GM19455 (cell line): ENCODE results near the gene LRRC55.

Experiments
- ATAC-seq: cut with Tn5 transposase; IDR thresholded peaks from one replicate; pipeline ENCODE4 v1.9.1; 2021; ENCODE audit not compliant: unreplicated experiment

The LRRC55 gene

GRCh38 chr11:57200917-57201316, 19.2 kb downstream of the LRRC55 start:
- no peak for ATAC-seq

- no peak for ATAC-seq
These were observed 20.5 kb downstream of the LRRC55 start for GRCh38 chr11:57202281-57202680.

- ATAC-seq = no peak
These were observed 21.6 kb downstream of the LRRC55 start for GRCh38 chr11:57203359-57203758.

- no peak for ATAC-seq
These were observed 22.2 kb downstream of the LRRC55 start for GRCh38 chr11:57203882-57204480.

- no peak for ATAC-seq
These were observed 23.4 kb downstream of the LRRC55 start for GRCh38 chr11:57205041-57205641.

DNA sequence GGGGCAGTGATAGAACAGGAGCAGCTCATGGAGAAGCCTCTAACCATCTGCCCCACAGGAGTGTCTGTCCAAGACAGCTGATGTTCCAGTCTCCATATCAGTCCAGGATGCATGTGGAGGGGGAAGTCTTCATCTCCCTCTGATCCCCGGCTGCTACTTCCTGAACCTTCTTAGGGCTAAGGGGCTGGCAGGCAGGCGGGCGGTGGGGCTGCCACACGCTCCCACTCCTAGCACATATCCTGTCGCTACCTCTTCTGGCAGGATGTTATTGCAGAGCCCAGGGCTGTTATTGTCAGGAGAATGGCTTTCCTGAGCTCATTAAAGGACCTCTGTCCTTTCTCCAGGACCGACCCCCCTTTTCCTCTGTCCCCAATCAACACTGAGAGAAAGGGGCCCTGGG, 25.4 kb downstream of the LRRC55 start:
- no peak for ATAC-seq

DNA sequence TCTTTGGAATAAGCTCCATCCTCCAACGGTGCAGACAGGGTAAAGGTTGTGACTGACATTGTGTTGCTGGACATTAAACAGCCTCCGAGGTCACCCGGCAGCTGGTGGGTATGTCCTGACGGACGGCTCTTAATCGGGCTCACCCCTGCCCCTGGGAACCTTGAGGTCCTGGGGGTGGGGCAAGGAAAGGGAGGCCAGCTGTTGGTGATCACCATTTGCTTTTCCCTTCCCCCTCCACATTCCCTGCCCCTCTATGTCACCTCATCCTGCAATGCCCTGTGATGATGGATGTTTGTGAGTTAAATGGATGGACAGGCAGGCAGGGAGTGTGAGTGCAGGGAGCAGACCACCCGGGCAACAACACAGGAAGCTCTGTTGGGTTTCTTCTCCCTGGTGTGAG, 29.0 kb downstream of the LRRC55 start:
- no peak for ATAC-seq

DNA sequence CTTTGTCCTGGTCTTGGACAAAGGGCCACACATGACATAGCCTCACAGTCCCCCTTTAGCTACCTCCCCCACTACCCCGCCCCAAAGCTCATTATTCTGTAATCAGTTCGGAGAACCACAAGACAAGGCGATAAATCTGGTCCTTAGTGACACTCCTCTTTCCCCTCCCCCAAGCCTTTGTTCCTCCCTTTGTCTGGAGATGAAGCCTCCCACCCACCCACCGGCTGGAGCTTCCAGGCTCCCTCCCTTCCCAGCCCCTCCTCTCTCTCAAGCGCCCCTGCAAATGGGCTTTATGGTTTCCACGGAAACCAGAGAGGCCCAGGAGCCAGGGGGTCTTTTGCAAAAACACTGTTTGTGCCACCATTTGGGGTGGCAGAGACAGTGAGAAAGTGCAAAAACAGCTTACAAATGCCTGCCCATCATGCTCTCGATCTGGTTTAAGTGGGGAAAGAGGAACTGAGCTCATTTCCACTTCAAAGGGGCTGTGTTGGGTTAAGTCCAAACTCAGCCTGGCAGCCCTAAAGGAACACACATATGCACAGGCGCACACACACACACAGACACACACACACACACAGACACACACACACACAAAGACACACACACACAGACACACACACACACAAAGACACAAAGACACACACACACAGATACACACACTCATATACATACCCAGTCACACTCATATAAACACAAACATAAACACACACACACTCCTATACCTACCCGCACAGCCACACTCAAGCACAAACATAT, 31.8 kb downstream of the LRRC55 start:
- ATAC-seq = no peak

GRCh38 chr11:57214098-57214417, 32.3 kb downstream of the LRRC55 start:
- ATAC-seq = no peak

GRCh38 chr11:57214494-57214893, 32.7 kb downstream of the LRRC55 start:
- no peak for ATAC-seq

DNA sequence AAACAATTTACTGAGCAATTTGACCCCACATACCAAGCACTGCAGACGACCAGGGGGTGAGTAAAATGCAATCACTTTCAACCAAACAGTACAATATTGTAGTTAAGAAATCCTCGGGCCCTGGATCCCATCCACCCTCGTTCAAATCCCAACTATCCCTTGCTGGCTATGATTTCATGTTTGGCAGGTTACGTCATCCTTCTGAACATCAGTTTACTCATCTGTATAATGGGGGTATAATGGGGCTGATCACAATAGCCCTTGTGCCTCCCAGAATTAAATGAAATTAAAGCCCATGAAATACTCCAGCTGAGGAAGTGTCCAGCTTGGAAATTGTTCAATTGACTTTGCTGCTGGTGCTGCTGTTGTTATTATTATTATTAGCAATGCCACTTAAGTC, 34.7 kb downstream of the LRRC55 start:
- ATAC-seq = no peak

GRCh38 chr11:57217053-57217452, 35.3 kb downstream of the LRRC55 start:
- no peak for ATAC-seq

- no peak for ATAC-seq
These were observed 37.4 kb downstream of the LRRC55 start for GRCh38 chr11:57219021-57219627.

DNA sequence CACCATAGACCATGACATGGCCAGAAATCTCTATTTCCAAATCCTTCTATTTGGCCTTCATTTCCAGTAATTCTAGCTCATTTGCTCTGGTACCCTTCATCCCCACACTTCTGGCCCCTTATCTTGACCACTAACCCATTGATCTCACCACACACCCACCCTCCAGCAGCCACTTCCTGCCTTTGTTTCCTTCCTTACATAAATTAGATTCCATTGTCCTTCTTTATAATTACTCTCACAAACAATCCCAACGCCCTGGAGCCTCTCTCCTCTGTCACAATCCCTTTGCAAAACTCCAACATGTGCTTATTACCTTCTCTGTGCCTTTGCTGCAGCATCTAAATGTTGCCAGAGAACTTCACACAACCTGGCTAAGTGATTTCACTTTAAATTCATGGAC, 40.5 kb downstream of the LRRC55 start:
- no peak for ATAC-seq

GRCh38 chr11:57223601-57224000, 41.8 kb downstream of the LRRC55 start:
- ATAC-seq = no peak

DNA sequence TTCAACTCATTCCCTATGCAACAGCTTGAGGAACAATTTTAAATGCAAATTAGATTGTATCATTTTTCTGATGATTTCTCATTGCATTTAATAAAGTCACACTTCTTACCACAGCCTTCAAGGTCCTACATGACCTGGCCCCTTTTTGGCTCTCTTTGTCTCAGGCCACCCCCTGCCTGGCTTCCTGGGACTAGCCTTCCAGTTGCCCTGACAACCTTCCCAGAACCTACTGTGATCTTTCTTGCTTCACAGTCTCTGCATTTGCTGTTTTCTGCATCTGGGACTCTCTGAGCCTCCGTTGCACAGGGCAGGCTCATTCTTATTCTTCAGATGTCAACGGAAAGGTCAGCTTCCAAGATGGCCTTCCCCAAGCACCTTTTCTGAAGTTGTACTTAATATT, 42.4 kb downstream of the LRRC55 start:
- no peak for ATAC-seq

GRCh38 chr11:57224537-57224936, 42.8 kb downstream of the LRRC55 start:
- no peak for ATAC-seq

DNA sequence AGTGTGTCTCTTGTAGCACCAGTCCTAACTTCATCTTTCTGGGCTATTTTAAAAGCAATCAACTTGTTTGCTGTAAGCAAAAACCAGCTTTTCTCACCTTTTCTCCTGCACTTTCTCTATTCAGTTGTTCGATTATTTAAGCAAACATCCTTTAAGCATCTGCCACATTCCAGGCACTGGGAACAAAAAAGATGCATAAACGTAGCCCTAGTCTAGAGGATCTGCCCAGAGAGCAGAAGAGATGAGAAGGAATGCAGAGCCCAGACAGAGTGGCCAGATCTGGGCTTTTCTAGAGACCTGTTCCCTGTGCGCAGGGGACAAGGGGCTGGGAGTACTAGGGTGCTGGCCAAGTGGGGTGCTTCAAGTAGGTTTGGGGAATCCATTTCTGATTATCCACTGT, 46.8 kb downstream of the LRRC55 start:
- no peak for ATAC-seq

DNA sequence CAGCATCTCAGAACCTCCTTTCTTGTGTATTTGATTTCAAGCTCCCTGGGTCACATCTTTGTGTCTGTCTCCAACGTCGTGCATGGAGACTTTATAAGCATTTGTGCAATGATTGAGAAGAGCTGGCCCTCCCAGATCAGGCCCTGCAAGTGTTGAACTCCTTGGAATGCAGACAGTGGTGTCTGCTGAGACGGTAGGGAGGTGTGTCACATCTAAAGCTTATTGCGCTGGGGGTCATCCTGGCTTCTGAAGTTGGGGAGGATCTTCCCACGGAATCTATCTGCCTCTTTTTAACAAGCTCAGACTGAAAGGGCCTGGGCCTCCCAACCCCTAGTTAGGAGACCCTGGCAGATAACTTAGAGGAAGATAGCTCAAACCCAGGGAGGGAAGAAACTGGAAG, 48.6 kb downstream of the LRRC55 start:
- no peak for ATAC-seq

DNA sequence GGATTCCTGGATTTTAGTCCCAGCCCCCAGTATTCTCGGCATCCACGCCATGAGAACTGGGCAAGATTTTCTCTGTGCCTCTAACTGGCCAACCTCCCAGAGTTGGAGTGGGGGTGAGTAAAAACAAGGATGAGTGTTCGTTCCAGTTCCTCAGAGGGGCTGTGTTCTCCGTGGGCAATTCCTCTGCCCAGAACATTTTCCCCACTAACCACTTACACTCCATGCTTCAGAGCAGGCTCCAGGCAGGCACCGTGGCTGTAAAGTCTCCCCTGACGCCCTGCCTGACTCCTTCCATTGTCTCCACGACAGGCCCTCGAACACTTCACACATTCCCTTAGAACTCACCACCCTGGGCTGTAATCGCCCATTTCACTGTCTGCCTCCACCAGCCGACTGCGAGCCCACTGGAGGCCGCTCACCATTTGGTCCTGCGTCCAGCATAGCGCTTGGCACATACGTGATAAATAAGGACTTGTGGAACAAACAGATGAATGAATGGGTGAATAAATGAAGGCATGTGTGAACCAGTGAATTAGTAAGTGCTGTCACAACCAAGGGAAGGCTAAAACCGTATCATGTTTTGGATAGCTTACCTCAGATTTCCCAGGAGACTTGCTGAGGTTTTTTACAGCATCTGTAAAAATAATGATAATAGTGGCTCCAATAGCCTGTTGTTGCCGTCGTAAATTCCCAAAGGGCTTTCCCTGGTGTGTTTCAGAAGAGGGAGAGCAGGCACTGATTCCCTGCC, 49.2 kb downstream of the LRRC55 start:
- ATAC-seq = no peak

DNA sequence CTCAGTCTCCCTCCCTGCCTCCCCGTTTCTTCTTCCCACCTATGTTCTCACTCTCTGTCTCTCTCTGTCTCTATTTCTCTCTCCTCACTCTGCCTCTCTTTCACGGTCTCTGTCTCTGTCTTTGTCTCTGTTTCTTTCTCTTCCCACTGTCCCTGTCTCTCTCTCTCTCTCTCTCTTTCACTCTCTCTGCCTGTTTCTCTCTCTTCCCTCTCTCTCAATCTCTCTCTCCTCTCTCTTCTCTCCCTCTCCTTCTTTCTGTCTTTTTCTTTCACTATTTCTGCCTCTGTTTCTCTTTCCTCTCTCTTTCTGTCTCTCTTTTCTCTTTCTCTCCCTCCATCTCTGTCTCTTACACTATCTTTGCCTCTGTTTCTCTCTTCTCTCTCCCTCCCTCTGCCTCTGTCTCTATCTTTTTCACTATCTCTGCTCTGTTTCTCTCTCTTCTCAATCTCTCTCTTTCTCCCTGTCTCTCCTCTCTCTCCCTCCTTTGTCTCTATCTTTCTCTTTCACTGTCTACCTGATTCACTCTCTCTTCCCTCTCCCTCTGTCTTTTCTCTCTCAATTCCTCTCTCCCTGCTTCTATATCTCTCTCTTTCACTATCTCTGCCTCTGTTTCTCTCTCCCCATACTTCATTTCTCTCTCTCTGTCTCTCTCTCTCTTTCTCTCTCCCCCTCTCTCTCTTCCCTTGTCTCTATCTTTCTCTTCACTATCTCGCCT, 49.9 kb downstream of the LRRC55 start:
- no peak for ATAC-seq
